ENCODE results near the gene CTDNEP1.

- TF ChIP-seq CTCF (conservative IDR thresholded peaks at IDR 0.05; ENCODE audit: low read length) (no peak), EZH2phosphoT487 (IDR thresholded peaks at IDR 0.05; ENCODE audit: borderline replicate concordance) (no peak)
Measured at GRCh38 chr17:7258731-7259554, 7.4 kb upstream of the CTDNEP1 start.

Measured in Loucy (cell line).